GM19324 (cell line): ENCODE data around the gene HK2.
"Not testable (repeated sequence)": the region's sequence is repeated elsewhere in the genome, so short reads cannot be mapped to it uniquely, and the experiment has no call there.

ENCODE experiments used
- ATAC-seq: cut with Tn5 transposase; IDR thresholded peaks from one replicate; pipeline ENCODE4 v1.9.1; 2021; ENCODE audit warnings: mild to moderate bottlenecking, moderate library complexity; ENCODE audit not compliant: unreplicated experiment, low FRiP score

The HK2 gene

GRCh38 chr2:74892609-74893008 is 58.7 kb downstream of the HK2 start:
- no peak for ATAC-seq

GRCh38 chr2:74893332-74893731 is 59.4 kb downstream of the HK2 start:
- ATAC-seq: no peak

- no peak for ATAC-seq
These were observed 60.5 kb downstream of the HK2 start for GRCh38 chr2:74894272-74894981.

GRCh38 chr2:74895001-74895400 is 61.1 kb downstream of the HK2 start:
- ATAC-seq: no peak

GRCh38 chr2:74896232-74896631 is 62.3 kb downstream of the HK2 start:
- no peak for ATAC-seq

- not testable (repeated sequence) for ATAC-seq
These were observed 66.3 kb downstream of the HK2 start for GRCh38 chr2:74900225-74900624.

DNA sequence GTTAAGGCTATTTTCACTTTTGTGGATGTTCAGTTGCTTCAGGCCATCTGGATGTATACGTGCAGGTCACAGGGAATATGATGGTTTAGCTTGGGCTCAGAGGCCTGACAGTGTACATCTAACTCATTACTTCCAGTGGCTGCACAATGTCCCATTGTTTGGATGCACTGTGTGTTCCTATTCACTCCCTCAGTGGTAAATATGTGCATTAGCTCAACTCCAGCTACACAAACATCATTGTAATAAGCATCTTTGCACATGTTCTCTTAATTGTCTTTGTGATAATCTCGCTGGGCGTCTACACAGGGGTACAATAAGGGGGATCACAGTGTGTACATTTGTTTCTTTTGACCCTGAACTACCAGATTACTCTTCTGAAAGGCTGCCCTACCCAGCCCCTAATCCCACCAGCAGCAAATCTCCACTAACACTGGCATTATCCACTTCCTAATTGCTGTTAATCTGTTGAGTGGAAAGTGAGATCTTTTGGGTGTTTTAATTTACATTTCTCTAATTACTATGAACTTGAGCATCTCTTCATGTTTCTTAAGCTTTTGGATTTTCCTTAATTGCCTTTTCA is 68.4 kb downstream of the HK2 start:
- no peak for ATAC-seq

DNA sequence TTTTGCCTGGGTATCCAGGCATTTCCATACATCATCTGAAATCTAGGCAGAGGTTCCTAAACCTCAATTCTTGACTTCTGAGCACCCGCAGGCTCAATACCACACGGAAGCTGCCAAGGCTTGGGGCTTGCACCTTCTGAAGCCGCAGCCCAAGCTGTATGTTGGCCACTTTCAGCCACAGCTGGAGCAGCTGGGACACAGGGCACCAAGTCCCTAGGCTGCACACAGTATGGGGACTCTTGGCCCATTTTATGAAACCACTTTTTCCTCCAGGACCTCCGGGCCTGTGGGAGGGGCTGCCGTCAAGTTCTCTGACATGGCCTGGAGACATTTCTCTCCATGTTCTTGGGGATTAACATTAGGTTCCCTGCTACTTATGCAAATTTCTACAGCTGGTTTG is 72.5 kb downstream of the HK2 start:
- ATAC-seq: no peak

DNA sequence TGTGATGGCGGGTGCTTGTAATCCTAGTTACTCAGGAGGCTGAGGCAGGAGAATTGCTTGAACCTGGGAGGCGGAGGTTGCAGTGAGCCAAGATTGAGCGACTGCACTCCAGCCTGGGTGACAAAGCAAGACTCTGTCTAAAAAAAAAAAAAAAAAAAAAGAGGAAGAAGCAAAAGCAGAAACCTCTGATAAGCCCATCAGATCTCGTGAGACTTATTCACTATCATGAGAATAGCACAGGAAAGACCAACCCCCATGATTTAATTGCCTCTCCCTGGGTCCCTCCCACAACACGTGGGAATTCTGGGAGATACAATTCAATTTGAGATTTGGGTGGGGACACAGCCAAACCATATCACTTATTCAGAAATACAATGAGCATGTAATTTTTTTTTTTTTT is 73.6 kb downstream of the HK2 start:
- ATAC-seq: not testable (repeated sequence)

DNA sequence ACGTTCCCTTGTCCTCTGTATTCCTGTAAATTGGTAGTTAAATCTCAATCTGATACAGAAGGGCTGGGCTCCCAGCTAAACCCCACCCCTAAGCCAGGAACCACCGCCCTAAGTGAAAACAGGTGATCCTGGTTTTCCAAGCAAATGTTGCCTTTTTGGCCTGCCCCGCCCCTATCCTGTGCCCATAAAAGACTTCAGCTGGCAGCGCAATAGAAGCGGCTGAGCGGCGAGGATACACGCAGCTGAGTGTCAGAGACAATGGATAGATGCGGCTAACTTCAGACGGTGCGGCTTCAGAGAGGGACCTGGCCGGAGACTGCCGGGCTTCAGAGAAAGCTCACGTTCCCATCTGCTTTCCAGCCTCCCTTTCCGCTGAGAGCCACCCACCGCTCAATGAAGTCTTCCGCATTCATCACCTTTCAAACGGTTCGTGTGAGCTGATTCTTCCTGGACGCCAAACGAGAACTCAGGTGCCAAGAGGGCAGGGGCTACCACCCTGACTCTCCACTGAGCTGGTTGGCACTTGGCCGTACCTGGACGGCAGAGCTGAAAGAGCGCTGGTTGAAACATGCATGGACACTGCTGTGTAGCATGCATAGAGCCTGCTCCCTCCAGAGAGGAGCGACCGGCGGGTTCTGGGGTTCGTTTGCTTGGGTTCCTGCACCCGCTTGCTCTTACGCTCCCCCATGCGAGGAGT is 75.0 kb downstream of the HK2 start:
- no peak for ATAC-seq

- no peak for ATAC-seq
These were observed 76.3 kb downstream of the HK2 start for GRCh38 chr2:74910245-74910644.

- no peak for ATAC-seq
These were observed 77.1 kb downstream of the HK2 start for GRCh38 chr2:74911061-74911460.

DNA sequence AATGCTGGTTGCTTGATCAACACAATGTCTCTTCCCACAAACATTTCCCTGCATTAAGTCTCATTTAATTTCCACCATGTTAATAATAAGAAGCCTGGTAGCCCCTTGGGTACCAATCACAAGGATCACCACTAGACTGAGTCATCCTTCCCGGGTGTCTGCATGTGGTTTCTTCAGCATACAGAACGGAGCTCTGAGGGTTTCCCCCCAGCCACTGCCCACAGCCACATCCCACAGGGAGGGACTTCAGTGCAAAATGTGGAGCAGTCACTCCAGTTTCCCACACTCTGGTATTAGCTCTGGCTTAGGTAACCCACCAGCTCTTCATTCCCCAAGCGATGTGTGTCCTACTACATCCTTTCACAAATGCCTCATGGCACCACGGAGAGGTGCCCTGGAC is 81.8 kb downstream of the HK2 start:
- no peak for ATAC-seq

DNA sequence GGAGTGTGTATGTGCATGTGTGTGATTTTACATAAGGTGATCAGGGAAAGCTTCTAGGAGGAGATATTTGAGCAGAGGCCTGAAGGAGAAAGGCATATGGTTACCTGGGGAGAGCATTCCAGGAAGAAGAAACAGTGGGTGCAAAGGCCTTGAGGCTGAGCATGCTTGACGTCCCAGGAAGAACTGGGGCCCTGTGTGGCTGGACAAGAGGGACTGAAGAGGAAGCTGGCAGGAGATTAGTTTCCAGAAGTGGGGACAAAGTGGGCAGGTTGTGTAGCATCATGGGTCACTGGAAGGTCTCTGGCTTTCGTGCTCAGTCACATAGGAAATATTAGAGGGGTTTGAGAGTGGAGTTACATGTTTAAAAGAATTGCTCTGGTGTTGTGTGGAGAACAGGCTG is 82.5 kb downstream of the HK2 start:
- no peak for ATAC-seq

DNA sequence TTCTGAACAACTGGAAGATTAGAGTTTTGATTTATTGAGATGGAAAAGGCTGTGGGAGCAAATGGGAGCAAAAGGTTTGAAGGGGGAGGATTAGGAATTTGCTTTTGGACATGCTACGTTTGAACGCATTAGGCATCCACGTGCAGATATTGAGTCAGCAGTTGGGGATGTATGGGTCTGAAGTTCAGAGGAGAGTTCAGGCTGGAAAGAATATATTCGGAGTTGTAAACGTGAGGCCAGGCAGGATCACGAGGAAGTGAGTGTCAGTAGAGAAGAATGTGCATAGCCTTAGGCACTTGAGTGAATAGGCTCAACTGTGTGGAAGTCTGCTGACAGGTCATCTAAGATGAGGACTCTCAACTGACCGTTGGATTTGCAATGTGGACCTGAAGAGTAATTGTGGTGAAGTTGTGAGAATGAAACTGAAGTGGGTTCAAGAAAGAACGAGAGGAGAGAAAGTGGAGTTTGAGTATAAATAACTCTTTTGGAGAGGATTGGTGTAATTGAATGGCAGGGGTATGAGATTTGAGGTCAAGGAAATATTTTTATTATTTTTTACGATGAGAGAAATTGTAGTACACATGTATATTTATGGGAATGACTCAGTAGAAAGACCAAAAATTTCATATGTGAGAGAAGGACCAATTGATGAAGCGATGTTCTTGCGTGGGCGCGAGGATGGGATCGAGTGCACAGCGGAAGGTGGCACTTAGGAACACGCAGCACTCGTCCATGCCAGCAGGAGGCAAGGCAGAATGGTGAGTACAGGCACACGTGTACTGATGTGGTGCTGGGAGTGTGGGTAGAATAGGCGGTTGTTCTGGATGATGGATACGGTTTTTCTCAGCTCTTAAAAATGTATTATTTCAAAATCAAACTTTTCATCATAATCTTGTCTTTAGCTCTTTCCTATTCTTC is 84.0 kb downstream of the HK2 start:
- no peak for ATAC-seq

GRCh38 chr2:74919827-74920226 is 85.9 kb downstream of the HK2 start:
- ATAC-seq: peak; percentile 69

GRCh38 chr2:74921236-74921736 is 87.4 kb downstream of the HK2 start:
- no peak for ATAC-seq

DNA sequence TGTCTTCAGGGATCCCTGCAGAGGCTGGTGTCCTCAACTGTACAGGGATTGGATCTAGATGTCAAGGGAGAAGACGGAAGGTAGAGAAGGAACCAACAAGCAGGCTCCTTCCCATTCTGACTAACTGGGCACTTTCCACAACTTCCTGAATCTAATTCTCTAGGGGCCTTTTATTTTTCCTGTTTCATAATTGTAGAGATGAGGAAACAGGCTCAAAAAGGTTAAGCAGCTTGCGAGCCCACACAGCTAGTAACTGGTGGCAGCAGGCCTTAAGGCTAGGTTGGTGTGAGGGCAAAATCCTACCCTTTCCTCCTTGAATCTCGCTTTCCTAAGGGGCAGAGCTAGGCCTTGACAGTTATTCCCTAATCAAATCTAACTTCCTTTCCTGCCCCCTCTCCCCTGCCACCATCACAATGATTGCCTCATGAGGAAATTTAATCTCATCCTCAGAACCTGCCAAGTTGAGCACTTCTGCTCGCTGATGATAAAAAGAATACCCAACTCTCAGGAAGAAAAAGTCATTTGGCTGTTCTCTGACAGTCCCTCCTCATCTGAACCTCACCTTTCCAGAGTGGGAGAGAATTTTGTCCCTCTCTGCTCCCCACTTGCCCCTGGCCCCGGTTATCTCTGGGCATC is 88.8 kb downstream of the HK2 start:
- no peak for ATAC-seq

GRCh38 chr2:74924463-74925265 is 90.7 kb downstream of the HK2 start:
- no peak for ATAC-seq
